CD4-positive, alpha-beta T cell treated with Interleukin-4 for 1 hour (primary cell): ENCODE results near the gene NEB.
"Not testable (repeated sequence)": the region's sequence is repeated elsewhere in the genome, so short reads cannot be mapped to it uniquely, and the experiment has no call there.

Experiments used
- DNase-seq, 2 donors: peaks; one replicate each; pipeline ENCODE4 v3.0.0-alpha.2; 2020 to 2022

The NEB gene

GRCh38 chr2:151603530-151603929 is 130.7 kb downstream of the NEB start:
- DNase-seq: not testable (repeated sequence)

- not testable (repeated sequence) for DNase-seq
Observed at GRCh38 chr2:151602402-151602801, 131.9 kb downstream of the NEB start.

- not testable (repeated sequence) for DNase-seq
Observed at GRCh38 chr2:151601803-151602202, 132.5 kb downstream of the NEB start.

- DNase-seq: not testable (repeated sequence)
Observed at GRCh38 chr2:151596903-151597608, 137.2 kb downstream of the NEB start.

GRCh38 chr2:151591908-151592255 is 142.4 kb downstream of the NEB start:
- DNase-seq: not testable (repeated sequence)

GRCh38 chr2:151591250-151591907 is 142.9 kb downstream of the NEB start:
- not testable (repeated sequence) for DNase-seq

GRCh38 chr2:151581300-151581699 is 153.0 kb downstream of the NEB start:
- not testable (repeated sequence) for DNase-seq

- not testable (repeated sequence) for DNase-seq
Observed at GRCh38 chr2:151580697-151581096, 153.6 kb downstream of the NEB start.

GRCh38 chr2:151577116-151577515 is 157.2 kb downstream of the NEB start:
- DNase-seq: no peak

GRCh38 chr2:151576080-151576479 is 158.2 kb downstream of the NEB start:
- DNase-seq: no peak

- DNase-seq: no peak
Observed at GRCh38 chr2:151575338-151575737, 158.9 kb downstream of the NEB start.

GRCh38 chr2:151570191-151570590 is 164.1 kb downstream of the NEB start:
- DNase-seq: no peak

- no peak for DNase-seq
Observed at GRCh38 chr2:151569167-151569566, 165.1 kb downstream of the NEB start.

- no peak for DNase-seq
Observed at GRCh38 chr2:151568501-151568900, 165.8 kb downstream of the NEB start.

- DNase-seq: no peak
Observed at GRCh38 chr2:151567006-151567405, 167.3 kb downstream of the NEB start.

GRCh38 chr2:151562398-151562797 is 171.9 kb downstream of the NEB start:
- DNase-seq: no peak

GRCh38 chr2:151560289-151560688 is 174.0 kb downstream of the NEB start:
- DNase-seq: no peak

- DNase-seq: not testable (repeated sequence)
Observed at GRCh38 chr2:151559431-151559830, 174.8 kb downstream of the NEB start.

- DNase-seq: not testable (repeated sequence)
Observed at GRCh38 chr2:151557883-151558282, 176.4 kb downstream of the NEB start.

GRCh38 chr2:151556121-151556520 is 178.2 kb downstream of the NEB start:
- DNase-seq: no peak

GRCh38 chr2:151552287-151552686 is 182.0 kb downstream of the NEB start:
- DNase-seq: no peak

- DNase-seq: no peak
Observed at GRCh38 chr2:151551556-151551955, 182.7 kb downstream of the NEB start.

GRCh38 chr2:151549191-151549590 is 185.1 kb downstream of the NEB start:
- no peak for DNase-seq

GRCh38 chr2:151544449-151544848 is 189.8 kb downstream of the NEB start:
- no peak for DNase-seq

GRCh38 chr2:151543876-151544275 is 190.4 kb downstream of the NEB start:
- no peak for DNase-seq
